Esophagus squamous epithelium (tissue), 5 donors: ENCODE data around the gene PSPN. TPM values are rescaled to one million over a fixed set of nuclear protein-coding genes. Genes with fewer than 3 reads are reported as not detected.

Source experiments
- DNase-seq: peaks from one replicate; lab custom pipeline; 2025; lab: John Stamatoyannopoulos, UW
- H3K27ac ChIP-seq, 4 donors: fragments of 200-600 bp; sonication (generic); one replicate each; pipeline ENCODE4 v1.5.1; 2016 to 2019; ENCODE audit warnings: mild to moderate bottlenecking in 1 of 4
- H3K27me3 ChIP-seq, 4 donors: fragments of 200-600 bp; sonication (generic); 1 replicate in 3 of 4; 2 replicates in 1 of 4; pipeline versions ENCODE4 v1.5.1 to v1.6.0; 2017 to 2021; ENCODE audit warnings: antibody characterized with exemption in 1 of 4
- H3K36me3 ChIP-seq, 3 donors: fragments of 200-600 bp; sonication (generic); one replicate each; pipeline ENCODE4 v1.5.1; 2016 to 2019
- H3K4me1 ChIP-seq, 3 donors: fragments of 200-600 bp; sonication (generic); one replicate each; pipeline ENCODE4 v1.5.1; 2017 to 2019
- H3K4me3 ChIP-seq, 4 donors: fragments of 200-600 bp; sonication (generic); 1 replicate in 3 of 4; 2 replicates in 1 of 4; pipeline ENCODE4 v1.5.1; 2016 to 2019; ENCODE audit warnings: mild to moderate bottlenecking in 2 of 4, moderate library complexity in 1 of 4
- H3K9me3 ChIP-seq, 3 donors: fragments of 200-600 bp; sonication (generic); one replicate each; pipeline ENCODE4 v1.5.1; 2016 to 2019
- POLR2A ChIP-seq, 4 donors: fragments of 450-650 bp; IDR thresholded peaks; one replicate each; pipeline ENCODE4 v1.6.1; 2017; ENCODE audit warnings: antibody characterized with exemption in 4 of 4, mild to moderate bottlenecking in 4 of 4, moderate library complexity in 3 of 4
- WGBS, 2 donors: methylation state at CpG; one replicate each; pipeline ENCODE4 v1.1.5; 2018; 5-methylcytosine and 5-hydroxymethylcytosine counted together
- intact Hi-C: fragments of 100-400 bp; cut with DNase I; formaldehyde crosslinking; loops from one replicate; pipeline ENCODE4 v1.15.0; 2022
- total RNA-seq, 4 donors: library from RNA; depleted of rRNA; stranded (reverse); fragments of >200 nt; gene quantifications; one replicate each; pipeline ENCODE4 v1.1.0, GENCODE V29; 2016
- TF ChIP-seq, protein P1 (sequence below), 6 experiments: fragments of 450-650 bp in 4 of 6; fragments of 200-600 bp in 2 of 6; sonication (generic) in 2 of 6; IDR thresholded peaks; one replicate each; pipeline ENCODE4 v1.5.1; 2016 to 2019; ENCODE audit warnings: antibody characterized with exemption in 6 of 6, mild to moderate bottlenecking in 4 of 6, moderate library complexity in 4 of 6
- donor health status: DM: yes; HTN: yes; CAD: no.

Gene PSPN
- total RNA-seq, 4 donors from 2014 or later: 0.76 to 1.3 (median 1.0) TPM

DNA sequence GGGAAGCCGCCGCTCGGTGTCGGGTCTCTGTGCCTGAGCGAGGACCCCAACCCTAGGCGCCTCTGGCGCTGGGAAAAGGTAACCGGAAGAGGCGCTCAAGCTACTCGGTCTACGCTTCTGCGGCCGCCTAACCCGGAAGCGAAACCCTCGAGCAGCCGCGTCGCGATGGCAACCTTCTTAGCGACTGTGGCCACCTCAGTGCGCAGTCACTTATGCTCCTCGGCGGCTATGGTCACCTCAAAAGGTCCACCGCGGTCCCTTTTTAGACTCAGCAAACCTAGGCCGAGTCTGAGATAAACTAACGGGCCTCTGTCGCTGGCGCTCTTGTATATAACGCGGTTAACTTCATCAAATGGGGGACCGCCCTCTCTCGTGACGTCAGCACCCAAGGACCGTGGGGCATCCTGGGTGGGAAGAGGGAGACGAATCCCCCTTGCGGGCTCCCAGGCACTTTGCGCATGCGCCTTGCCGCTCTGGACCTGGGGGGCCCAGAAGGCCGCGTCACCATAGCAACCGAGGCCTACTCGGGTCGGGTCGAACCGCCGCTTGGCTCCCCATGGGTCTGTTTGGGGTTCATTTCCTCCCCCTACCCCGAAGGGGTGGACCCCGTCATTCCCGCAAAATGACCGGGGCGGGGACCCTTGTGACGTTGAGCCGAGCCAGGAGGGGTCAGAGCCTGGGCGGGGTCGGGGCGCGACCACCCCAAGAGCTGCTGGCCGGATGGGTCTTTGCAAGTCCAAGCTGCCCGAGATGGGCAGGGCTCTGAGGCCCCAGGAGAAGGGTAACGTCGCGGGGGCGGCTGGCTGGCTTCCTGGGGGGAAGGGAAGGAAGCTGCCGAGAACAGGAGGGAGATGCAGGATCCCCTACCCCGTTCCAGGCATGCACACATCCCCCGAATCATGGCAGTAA is 17.6 kb upstream of the PSPN start, which contains the start of gene GTF2F1:
Gene GTF2F1 (minus strand): TSS at position 91 of the 909 bp plus-strand sequence. CDS start 169 bp downstream, outside the sequence.
- Histone ChIP-seq H3K9me3 (no peaks in the 10 kb centered on the region), H3K4me1 (peaks cover 6 to 22% (median 10%) of the 10 kb centered on the region in 3 donors), H3K36me3 (peaks cover 6 to 33% (median 15%) of the 10 kb centered on the region in 3 donors), H3K4me3 (peak within 1 kb of the TSS; percentile 66 to 93 (median 82)), H3K27ac (peak within 1 kb of the TSS; percentile 87 to 97 (median 94)), H3K27me3 (no peaks in the 10 kb centered on the region)
- DNase-seq: peak; percentile 71
- intact Hi-C loops: no loop called here
- 0 to 3% methylated on average over 7 to 20 of the region's 69 CpGs for WGBS, 2 donors
- TF ChIP-seq, protein P1, sequence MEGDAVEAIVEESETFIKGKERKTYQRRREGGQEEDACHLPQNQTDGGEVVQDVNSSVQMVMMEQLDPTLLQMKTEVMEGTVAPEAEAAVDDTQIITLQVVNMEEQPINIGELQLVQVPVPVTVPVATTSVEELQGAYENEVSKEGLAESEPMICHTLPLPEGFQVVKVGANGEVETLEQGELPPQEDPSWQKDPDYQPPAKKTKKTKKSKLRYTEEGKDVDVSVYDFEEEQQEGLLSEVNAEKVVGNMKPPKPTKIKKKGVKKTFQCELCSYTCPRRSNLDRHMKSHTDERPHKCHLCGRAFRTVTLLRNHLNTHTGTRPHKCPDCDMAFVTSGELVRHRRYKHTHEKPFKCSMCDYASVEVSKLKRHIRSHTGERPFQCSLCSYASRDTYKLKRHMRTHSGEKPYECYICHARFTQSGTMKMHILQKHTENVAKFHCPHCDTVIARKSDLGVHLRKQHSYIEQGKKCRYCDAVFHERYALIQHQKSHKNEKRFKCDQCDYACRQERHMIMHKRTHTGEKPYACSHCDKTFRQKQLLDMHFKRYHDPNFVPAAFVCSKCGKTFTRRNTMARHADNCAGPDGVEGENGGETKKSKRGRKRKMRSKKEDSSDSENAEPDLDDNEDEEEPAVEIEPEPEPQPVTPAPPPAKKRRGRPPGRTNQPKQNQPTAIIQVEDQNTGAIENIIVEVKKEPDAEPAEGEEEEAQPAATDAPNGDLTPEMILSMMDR (IDR thresholded peaks at IDR 0.05): peak in 1 of 6 experiments; percentile 9
- TF ChIP-seq POLR2A (IDR thresholded peaks at IDR 0.05): peak in 1 of 4 donors; percentile 7

DNA sequence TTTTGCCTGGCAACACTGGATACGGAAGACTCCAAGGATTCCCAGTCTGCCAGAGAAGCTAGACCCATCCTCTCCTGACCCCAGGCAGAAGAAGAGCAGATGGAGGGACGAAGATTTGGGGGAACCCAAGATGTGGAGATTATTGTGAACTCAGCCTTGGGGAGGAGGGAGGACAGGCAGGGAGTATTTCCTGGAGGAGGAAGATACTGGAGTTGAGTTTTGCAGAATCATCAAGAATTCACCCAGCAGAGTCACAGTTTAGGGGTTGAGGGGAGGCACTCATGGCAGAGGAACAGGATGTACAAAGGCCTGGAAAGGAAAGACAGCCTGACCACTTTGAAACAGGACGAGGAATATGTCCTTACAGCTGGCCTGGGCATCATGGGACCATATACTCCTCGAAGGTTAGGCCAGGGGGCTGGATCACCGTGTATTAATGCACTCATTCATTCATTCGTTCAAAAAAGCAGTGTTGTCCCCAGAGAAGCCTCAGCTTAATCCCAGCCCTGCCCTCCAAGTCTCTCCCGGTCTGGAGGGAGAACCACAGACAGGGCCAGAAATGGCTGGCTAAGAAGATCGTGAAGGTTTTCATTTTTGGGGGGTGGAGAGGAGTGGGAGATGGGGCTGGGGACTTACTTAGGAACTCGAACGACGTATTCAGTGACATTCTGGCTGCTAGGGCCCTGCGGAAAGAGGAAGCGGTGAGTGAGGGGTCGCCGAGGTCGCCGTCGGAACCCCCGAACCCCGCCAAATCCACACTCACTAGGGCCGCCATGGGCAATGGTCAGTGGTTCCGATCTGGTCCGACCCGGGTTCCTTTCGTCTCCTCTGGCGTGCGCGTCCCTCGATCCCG is 16.7 kb upstream of the PSPN start:
- H3K27me3 ChIP-seq: no peaks in the 10 kb centered on the region
- TF ChIP-seq, protein P1 (IDR thresholded peaks at IDR 0.05): no peak
- TF ChIP-seq POLR2A (IDR thresholded peaks at IDR 0.05): no peak
- H3K4me1 ChIP-seq: peaks cover 6 to 22% (median 10%) of the 10 kb centered on the region in 3 donors
- WGBS, 2 donors: 8 to 36% methylated on average over 5 to 25 of the region's 30 CpGs
- intact Hi-C loops: no loop called here
- H3K4me3 ChIP-seq: peak overlapping the region; percentile 66 to 93 (median 82)
- no peak for DNase-seq
- H3K36me3 ChIP-seq: peaks cover 11 to 42% (median 22%) of the 10 kb centered on the region in 3 donors
- peak overlapping the region; percentile 87 to 97 (median 94) for H3K27ac ChIP-seq
- H3K9me3 ChIP-seq: no peaks in the 10 kb centered on the region

DNA sequence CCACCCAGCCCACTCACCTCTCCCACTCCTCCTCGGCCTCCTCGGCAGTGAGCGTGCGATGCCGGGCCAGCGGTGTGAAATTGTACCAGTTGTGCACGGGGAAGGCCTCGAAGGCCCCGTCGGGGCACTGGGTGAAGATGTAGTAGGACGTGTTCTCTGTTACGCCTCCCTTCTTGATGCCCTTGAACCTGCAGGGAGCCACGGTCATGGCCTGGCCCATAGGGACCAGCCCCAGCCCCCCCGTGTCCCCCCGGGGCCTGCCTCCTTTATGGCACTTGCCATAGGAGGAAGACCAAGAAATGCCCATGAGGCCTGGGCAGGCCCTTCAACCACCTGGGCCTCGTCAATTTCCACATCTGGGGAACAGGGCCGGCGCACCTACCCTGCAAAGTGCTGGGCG is 11.6 kb upstream of the PSPN start:
- Histone ChIP-seq H3K4me1 (peaks cover 4 to 10% (median 7%) of the 10 kb centered on the region in 3 donors), H3K4me3 (no peak overlapping the region), H3K27ac (no peak overlapping the region), H3K9me3 (no peaks in the 10 kb centered on the region), H3K27me3 (no peaks in the 10 kb centered on the region), H3K36me3 (peaks cover 41 to 93% (median 56%) of the 10 kb centered on the region in 3 donors)
- 91% methylated on average over 7 of the region's 19 CpGs; no CpG with 5 or more reads in 1 of the 2 donors for WGBS, 2 donors
- intact Hi-C loops: no loop called here
- no peak for DNase-seq
- TF ChIP-seq POLR2A (IDR thresholded peaks at IDR 0.05): no peak
- TF ChIP-seq, protein P1 (IDR thresholded peaks at IDR 0.05): no peak

DNA sequence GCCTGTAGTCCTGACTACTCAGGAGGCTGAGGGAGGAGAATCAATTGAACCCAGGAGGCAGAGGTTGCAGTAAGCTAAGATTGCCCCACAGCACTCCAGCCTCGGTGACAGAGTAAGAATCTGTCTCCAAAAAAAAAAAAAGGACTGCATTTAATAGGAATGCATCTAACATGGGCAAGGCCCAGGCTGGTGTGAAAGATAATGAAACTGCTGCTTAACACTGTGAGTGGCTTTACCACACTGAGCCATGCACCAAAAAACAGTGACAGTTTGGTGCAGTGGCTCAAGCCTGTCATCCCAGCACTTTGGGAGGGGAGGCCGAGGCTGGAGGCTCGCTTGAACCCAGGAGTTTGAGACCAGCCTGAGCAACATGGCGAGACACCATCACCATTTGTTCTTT is 8.6 kb upstream of the PSPN start:
- Histone ChIP-seq H3K27ac (no peak overlapping the region), H3K27me3 (no peaks in the 10 kb centered on the region), H3K36me3 (peaks cover 66 to 100% (median 75%) of the 10 kb centered on the region in 3 donors), H3K4me3 (no peak overlapping the region), H3K4me1 (no peaks in the 10 kb centered on the region), H3K9me3 (no peaks in the 10 kb centered on the region)
- no peak for TF ChIP-seq POLR2A (IDR thresholded peaks at IDR 0.05)
- TF ChIP-seq, protein P1 (IDR thresholded peaks at IDR 0.05): no peak
- 79 to 87% methylated on average over 4 of the region's 4 CpGs for WGBS, 2 donors
- intact Hi-C loops: no loop called here
- DNase-seq: no peak
